ENCODE measurements around the gene RGS19. TPM values are rescaled to one million over a fixed set of nuclear protein-coding genes. Genes with fewer than 3 reads are reported as not detected.

The RGS19 gene
- total RNA-seq, 6 experiments from 2014 or later, result 2.6 to 10.9 (median 5.7) TPM

DNA sequence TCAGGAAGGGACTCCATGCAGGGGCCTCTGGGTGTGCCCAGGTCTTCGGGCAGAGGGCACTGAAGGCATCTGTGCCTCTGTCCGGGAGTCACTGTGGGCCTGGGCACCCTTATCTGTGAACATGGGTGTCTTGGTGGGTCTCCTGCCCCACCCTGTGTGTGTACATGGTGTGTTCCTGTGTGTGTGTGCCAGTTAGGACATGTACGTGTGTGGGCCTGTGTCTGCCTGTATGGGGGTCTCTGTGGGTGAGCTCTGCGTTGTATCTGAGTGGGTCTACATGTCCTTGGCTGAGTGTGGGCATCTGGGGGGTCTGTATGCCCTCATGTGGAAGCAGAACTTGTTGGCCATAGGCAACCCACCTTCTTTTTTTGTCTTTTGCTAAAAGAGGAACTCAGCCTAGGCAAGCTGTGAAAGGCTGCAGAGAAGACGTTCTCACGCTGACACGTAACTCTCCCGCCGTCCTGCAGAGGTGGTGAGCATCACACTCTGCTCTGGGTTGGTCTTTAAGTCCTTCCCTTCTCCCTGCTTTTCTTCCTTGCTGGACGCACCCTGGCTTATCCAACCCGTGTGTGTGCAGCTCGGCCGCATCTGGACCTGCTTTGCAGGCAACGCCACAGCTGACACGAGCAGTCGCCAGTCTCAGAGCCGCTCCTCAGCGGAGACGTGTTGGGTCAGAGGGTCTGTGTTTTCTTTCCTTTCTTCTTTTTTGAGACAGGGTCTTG is 28.6 kb upstream of the RGS19 start:
- ATAC-seq (no peak), DNase-seq (peak in 1 of 3 donors; percentile 23)
- Histone ChIP-seq H3K4me3 (no peak overlapping the region), H3K9me3 (no peaks in the 10 kb centered on the region), H3K36me3 (no peaks in the 10 kb centered on the region), H3K27me3 (no peaks in the 10 kb centered on the region), H3K4me1 (no peaks in the 10 kb centered on the region), H3K27ac (no peak overlapping the region)
- WGBS (ENCODE audit: insufficient coverage, low coverage, low lambda C conversion rate, missing lambda C conversion rate), result 50% methylated on average over 16 of the region's 19 CpGs
- TF ChIP-seq POLR2A (IDR thresholded peaks at IDR 0.05), result no peak
- TF ChIP-seq, protein P1, sequence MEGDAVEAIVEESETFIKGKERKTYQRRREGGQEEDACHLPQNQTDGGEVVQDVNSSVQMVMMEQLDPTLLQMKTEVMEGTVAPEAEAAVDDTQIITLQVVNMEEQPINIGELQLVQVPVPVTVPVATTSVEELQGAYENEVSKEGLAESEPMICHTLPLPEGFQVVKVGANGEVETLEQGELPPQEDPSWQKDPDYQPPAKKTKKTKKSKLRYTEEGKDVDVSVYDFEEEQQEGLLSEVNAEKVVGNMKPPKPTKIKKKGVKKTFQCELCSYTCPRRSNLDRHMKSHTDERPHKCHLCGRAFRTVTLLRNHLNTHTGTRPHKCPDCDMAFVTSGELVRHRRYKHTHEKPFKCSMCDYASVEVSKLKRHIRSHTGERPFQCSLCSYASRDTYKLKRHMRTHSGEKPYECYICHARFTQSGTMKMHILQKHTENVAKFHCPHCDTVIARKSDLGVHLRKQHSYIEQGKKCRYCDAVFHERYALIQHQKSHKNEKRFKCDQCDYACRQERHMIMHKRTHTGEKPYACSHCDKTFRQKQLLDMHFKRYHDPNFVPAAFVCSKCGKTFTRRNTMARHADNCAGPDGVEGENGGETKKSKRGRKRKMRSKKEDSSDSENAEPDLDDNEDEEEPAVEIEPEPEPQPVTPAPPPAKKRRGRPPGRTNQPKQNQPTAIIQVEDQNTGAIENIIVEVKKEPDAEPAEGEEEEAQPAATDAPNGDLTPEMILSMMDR (IDR thresholded peaks at IDR 0.05), result no peak
- intact Hi-C loops (cut with DNase I), result no loop called here

DNA sequence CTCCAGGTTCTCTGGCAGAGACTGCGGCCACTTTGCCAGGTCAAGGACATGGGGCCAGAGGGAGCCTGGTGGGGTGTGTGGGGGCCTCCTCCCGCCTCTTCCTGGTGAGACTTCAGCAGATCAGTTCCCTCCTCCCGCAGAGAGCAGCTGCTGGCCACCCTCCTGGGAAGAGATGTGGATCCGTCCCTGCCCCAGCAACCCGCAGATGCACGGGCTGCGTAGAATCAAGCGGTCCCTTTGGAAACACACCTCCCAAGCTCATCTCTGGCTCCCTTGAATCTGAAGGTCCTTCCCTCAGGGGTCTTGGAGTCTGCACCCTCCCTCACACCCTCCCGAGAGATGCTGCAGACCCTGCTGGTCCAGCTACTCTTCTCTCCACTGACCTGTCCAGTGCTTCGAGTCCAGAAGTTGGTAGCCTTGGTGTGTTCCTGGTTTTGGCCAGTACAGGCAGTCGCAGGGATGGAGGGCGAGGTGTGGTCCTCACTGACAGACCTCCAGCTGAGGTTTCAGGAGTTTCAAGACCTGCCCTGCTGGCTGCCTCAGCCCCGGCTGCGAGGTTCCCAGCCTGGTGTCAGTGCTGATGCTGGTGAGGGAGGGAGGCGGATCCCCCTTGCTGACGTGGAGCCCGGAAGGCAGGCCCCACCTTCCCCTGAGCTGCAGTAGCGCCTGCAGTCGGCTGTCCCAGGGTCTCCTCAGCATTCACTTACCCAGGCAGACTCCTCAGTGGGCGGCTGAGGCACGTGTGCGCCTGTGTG is 27.8 kb upstream of the RGS19 start, which contains the start of gene NPBWR2:
Gene NPBWR2, minus strand, starts transcription at position 585 of the 755 bp plus-strand sequence. CDS start 734 bp downstream, outside the sequence.
- H3K27ac ChIP-seq, result no peak within 1 kb of the TSS
- no peaks in the 10 kb centered on the region for H3K36me3 ChIP-seq
- TF ChIP-seq, protein P1 (IDR thresholded peaks at IDR 0.05), result no peak
- no peak for TF ChIP-seq POLR2A (IDR thresholded peaks at IDR 0.05)
- no CpG with 5 or more reads among the region's 22 CpGs for WGBS (ENCODE audit: insufficient coverage, low coverage, low lambda C conversion rate, missing lambda C conversion rate)
- no peaks in the 10 kb centered on the region for H3K9me3 ChIP-seq
- intact Hi-C loops (cut with DNase I), result no loop called here
- peak in 1 of 3 donors; percentile 31 for DNase-seq
- no peaks in the 10 kb centered on the region for H3K27me3 ChIP-seq
- ATAC-seq, result no peak
- H3K4me1 ChIP-seq, result peaks cover 0 to 1% (median 0%) of the 10 kb centered on the region in 4 donors
- no peak within 1 kb of the TSS for H3K4me3 ChIP-seq

DNA sequence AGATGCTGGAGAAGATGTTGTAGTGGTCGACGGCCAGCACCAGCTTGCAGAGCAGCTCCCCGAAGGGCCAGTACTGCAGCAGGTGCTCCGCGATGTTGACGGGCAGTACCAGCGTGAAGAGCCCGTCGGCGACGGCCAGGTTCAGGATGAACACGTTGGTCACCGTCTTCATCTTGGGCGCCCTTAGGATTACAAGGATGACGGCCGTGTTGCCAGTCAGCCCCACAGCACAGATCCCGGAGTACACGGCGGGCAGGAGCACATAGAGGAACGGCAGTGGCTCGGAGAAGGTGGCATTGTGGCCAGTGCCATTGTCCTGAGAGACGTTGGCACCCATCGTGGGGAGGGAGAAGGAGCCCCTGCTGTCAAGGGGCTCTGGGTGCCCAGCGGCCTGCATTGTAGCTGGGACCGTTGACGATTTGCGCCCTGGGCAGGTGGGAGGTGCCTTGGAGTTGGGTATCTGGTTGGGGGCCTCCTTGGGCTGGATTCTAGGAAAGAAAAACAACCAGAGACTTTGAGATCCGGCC is 27.2 kb upstream of the RGS19 start:
- no peak for ATAC-seq
- H3K9me3 ChIP-seq, result no peaks in the 10 kb centered on the region

DNA sequence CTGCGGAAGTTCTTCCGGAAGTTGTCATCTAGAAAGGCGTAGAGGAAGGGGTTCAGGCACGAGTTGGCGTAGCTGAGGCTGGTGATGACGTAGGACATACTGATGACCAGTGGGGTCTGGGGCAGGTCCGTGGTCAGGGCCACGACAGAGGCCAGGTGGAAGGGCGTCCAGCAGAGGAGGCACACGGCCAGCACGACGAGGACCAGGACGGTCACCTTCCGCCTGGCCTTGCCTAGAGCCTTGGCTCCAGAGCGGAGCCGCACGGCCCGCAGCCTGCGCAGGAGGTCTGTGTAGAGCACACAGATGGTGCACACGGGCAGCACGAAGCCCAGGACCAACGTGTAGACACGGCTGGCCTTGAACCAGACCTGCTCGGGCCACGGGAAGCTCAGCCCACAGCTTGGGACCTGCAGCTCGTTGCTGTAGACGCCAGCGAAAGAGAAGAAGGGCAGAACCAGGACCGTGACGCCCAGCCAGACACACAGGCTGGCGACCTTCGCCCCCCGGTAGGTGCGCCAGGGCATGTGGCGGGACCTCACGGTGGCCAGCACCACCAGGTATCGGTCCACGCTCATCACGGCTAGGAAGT is 26.6 kb upstream of the RGS19 start:
- ATAC-seq (no peak), DNase-seq (peak in 1 of 3 donors; percentile 43)
- no peak overlapping the region for H3K4me3 ChIP-seq
- intact Hi-C loops (cut with DNase I), result no loop called here
- 60% methylated on average over 2 of the region's 39 CpGs for WGBS (ENCODE audit: insufficient coverage, low coverage, low lambda C conversion rate, missing lambda C conversion rate)
- H3K36me3 ChIP-seq, result no peaks in the 10 kb centered on the region
- H3K9me3 ChIP-seq, result no peaks in the 10 kb centered on the region
- H3K4me1 ChIP-seq, result peaks cover 0 to 5% (median 0%) of the 10 kb centered on the region in 4 donors
- TF ChIP-seq, protein P1 (IDR thresholded peaks at IDR 0.05), result no peak
- no peak for TF ChIP-seq POLR2A (IDR thresholded peaks at IDR 0.05)
- H3K27me3 ChIP-seq, result peaks cover 0 to 9% of the 10 kb centered on the region in 2 donors
- no peak overlapping the region for H3K27ac ChIP-seq

More for the DNA sequence above, 27.2 kb upstream of the RGS19 start:
- intact Hi-C loops (cut with DNase I), result no loop called here
- TF ChIP-seq POLR2A (IDR thresholded peaks at IDR 0.05), result no peak
- TF ChIP-seq, protein P1 (IDR thresholded peaks at IDR 0.05), result no peak
- Histone ChIP-seq H3K36me3 (no peaks in the 10 kb centered on the region), H3K4me3 (no peak overlapping the region), H3K27ac (no peak overlapping the region), H3K4me1 (peaks cover 0 to 5% (median 0%) of the 10 kb centered on the region in 4 donors), H3K27me3 (peaks cover 0 to 4% of the 10 kb centered on the region in 2 donors)
- WGBS (ENCODE audit: insufficient coverage, low coverage, low lambda C conversion rate, missing lambda C conversion rate), result 75% methylated on average over 6 of the region's 28 CpGs
- DNase-seq, result peak in 1 of 3 donors; percentile 38
